Suprapubic skin (tissue), 3 donors: ENCODE data around the gene SCUBE1.

Experiments
- CTCF ChIP-seq, 2 donors: fragments of 200-600 bp in 1 of 2; fragments of 450-650 bp in 1 of 2; sonication (generic) in 1 of 2; IDR thresholded peaks; one replicate each; pipeline ENCODE4 v1.5.1; 2016 to 2019; ENCODE audit warnings: antibody characterized with exemption in 2 of 2, mild to moderate bottlenecking in 1 of 2, moderate library complexity in 1 of 2
- EP300 ChIP-seq: sonication (generic); formaldehyde crosslinking; IDR thresholded peaks from one replicate; pipeline ENCODE4 v1.6.1; 2017; ENCODE audit warnings: antibody characterized with exemption

GRCh38 chr22:43239193-43239780 is 103.9 kb downstream of the SCUBE1 start:
- TF ChIP-seq CTCF (IDR thresholded peaks at IDR 0.05): no peak
- TF ChIP-seq EP300: no peak
